ENCODE data around the gene MAP2K6.

Gene MAP2K6

DNA sequence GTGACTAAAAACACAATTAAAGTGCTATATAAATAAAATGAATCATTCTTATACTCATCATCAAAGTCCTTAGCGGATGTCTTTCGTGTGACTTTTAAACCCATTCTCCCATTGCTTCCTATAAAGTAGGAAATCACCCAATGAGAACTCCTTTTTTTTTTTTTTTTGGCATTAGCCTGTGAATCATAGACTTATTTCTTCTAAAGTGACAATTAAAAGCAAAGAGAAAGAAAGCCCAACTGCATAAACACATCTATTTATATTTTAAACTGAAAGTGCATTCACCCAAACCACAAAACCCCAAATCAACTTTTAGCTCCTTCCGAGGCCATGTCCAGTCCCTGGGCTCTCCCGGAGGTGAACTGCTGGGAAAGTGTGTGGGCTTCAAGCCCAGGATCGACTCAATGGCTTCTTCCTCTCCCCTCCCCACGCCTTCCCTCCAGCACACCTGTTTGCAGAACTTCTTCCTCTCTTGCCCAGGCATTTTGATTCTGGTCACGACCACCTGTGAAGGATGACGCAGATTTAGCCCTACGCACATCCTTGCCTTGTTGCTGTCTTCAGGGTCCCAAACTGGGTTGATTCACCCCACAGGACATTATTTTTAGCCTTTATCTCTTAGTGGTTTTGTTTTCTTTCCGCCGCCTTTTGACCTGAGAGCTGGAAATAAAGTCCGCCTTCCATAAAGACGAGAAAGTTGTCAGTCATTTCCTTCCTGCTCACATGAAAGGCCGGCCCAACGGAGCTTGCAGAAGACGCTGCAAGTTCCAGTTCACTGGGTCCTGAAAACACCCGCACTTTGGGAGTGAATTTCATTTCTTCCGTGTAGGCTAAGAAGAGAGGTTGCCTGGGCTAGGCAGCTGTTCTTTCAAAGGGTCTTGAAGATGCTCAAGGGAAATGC, 166.8 kb downstream of the MAP2K6 start:
- no peak for FAIRE-seq

DNA sequence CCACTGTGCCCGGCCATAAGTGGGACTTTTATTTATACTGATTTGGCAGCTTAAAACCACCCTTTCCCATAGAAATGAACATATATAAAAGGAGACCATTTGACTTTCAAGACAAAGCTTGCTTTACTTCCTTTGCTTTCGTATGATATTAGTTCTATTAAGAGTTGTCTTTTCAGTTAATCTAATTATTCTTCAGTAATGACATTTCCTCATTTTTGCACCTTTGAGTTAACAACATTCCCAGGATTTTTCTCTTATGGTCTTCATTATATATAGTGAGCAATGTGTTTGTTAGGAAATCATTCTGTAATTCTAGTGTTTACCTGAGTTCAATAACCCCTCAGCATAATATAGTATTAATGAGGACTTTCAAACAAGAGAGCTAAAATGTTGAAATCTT, 173.8 kb downstream of the MAP2K6 start:
- FAIRE-seq = no peak

DNA sequence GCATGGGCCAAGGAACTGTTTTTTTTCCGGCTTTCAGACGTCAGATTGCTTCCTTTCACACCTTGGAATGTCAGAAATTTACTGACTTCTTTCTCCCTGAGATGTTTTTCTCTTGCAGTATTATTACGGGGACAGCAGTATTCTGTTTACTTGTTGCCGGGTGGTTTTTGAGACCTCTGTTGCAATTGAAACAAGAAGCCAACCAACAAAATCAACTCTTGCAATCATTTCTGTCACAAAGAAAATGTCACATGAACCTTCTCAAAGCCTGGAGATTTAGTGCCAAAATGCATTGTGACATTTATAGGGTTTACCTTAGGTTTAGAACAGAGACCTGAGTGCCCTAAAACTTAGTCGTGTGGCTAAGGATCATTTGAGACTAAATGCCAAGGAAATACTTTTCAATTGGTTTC, 174.3 kb downstream of the MAP2K6 start:
- FAIRE-seq = no peak

DNA sequence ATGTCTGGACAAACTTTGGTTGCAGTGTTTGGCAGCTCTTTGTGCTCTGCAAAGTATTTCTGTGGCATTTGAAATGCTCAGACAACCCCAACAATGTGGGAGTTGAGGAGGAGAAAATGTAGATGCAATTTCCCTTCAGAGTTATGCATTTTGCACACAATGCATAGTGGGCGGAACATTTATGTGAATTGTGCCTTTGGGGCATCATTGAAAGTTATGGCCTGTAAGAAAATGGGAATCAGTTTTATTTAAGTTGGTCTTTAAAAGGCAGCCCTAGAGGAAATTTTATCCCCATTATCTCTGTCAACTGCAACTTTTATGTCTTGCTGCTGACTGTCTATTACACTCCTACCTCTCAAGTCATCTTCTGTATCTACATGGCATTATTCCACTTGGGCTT, 176.2 kb downstream of the MAP2K6 start:
- no peak for FAIRE-seq

DNA sequence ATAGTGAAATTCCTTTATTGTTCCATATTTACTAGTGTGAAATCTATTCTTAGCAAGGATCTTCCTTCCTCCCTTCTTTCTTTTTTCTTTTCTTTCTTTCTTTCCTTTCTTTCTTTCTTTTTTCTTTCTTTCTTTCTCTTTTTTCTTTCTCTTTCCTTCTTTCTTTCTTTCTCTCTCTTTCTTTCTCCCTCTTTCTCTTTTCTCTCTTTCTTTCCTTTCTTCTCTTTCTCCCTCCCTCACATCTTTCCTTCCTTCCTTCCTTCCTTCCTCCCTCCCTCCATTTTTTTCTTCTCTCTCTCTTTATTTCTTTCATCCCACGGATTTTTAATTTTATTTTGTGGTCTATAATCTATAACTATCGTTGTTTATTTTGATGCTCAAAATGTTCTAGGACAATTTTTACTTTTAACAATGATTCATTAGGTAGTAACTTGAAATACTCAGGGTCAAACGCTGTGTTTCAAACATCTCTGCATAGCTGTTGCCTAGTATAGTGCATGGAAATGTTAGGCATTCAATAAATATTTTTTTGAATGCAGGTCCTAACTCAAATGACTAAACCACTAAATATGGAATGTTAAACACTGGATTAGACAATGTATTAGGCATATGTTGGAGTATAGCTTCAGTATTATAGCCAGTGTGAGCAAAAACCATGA, 178.3 kb downstream of the MAP2K6 start:
- FAIRE-seq = no peak

DNA sequence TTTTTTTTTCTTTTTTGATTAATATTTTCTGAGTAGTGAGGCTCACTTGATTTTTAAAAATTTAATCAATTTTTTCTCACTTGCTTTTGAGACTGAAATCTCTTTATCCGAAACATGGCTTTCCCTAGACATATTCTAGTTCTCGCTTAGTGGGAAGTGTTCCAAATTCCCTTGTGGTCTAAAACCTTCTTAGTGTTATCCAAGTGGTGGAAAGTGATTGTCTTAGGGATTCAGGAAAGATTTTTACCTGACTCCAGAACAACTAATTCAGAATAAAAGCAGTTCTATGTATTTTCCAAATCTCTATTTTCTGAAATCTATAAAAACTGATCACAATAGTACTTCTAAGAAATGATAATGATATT, 178.8 kb downstream of the MAP2K6 start:
- FAIRE-seq = no peak

DNA sequence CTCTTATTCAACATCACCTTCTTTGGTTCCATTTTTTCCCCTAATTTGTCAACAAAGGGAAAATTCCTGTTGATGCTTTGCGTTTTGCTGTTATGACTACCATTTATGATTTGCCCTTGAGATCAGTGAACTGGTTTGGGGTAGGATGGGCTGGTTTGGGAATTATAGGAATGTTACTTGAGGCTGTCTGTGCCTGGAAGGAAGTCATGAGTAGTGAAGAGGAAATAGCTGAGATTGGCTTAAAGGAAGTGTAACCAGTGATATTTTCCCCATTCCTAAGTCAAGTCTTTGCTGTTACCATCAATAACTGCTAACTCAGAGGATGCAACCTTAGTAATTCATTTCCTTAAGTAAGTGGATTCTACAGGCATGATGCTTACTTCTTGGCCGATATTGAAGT, 179.2 kb downstream of the MAP2K6 start:
- no peak for FAIRE-seq

DNA sequence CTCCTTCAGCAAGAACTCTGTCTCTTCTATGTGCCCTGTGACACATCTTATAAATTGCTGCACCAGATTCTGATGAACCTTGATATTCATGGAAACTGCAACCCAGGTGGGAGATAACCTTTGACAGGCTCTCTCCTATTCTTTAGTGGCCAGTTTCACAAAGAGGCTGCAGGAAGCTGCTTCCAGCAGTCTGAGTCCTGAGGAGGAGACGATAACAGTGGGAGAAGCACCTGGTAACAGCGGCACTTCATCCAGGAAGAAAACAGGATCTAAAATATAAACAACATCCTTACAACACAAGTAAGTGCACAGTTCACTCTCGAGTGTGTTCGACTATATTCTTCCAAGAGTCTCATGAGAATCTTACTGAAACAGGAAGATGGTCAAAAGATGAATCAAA, 180.1 kb downstream of the MAP2K6 start:
- no peak for FAIRE-seq

DNA sequence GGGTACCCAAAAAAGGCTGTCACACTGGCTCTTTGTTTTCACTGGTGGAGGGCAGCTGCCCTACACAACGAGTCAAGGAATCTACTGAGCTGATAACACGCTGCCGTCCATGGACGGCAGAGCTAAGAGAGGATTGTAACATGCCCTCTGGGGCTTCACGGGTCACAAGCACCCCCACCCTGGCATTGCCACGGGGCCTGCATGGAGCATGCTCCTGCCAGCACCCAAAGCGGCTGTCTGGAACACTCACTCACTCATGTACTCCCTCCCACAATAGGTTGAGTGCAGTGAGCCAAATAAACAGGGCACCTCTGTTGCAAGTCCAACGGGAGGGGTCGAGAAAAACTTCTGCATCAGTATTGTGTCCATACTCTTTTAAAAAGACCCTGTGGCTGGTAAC, 181.6 kb downstream of the MAP2K6 start:
- FAIRE-seq = no peak

DNA sequence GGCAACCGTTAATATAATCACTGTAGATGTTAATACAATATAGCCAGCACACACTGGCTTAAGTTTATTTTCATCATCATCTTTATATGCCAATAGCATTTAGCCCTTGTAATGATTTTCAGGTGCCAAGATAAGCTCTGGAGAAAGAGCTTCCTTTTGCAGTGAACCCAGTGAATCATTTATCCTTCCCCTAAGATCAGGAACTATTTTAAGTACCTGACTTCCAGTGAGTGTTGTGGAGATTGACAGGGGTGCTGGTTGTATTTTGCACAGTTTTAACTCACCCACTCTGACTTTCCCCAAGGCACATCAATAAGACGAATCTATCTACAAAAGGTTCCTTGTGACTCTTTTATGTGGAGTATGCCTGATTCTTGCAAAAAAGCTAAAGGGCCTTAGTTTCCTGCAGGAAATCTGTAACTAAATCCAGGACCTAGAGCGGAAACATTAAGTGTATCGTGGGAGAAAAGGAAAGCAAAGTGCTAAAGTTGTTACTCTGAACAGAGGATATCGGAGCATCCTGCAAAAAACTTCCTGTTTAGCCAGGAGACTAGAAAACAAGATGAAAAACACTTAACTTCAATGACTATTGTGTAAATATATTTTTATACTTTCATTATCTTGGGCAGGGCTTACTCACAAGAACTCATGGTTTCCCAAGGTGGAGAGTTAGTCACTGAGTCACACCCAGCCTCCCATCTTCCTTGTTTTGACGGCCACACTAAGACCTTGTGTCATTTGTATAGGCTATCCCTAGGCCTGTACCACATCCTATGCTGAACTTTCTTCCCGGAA, 183.6 kb downstream of the MAP2K6 start:
- no peak for FAIRE-seq

DNA sequence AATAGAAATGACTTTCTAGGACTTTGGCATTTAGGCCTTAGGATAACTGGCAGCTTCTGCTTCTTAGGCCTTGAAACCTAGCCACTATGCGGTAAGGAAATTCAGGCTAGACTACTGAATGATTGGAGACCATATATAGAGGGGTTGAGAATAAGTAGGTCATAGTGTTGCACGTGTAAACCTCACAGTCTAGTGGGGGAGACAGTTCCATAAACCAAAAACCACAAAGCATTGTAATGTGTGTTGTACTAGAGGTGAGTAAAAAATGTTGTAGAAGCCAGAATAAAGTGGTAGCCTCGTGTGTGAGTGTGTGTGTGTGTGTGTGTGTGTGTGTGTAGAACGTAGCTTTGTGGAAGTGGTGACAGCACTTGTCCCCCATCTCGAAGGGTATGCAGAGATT, 188.5 kb downstream of the MAP2K6 start:
- FAIRE-seq = no peak

Data from endometrium (tissue), 2 donors.